GM12878 (cell line): ENCODE measurements around the gene ETV6. TPM values are rescaled to one million over a fixed set of nuclear protein-coding genes. Genes with fewer than 3 reads are reported as not detected.

Experiments used
- BACH1 ChIP-seq: fragments of 450-650 bp; IDR thresholded peaks from 2 replicates; pipeline ENCODE4 v1.6.1; 2017; ENCODE audit warnings: mild to moderate bottlenecking, borderline replicate concordance
- BRCA1 ChIP-seq: IDR thresholded peaks from 2 replicates; pipeline ENCODE4 v1.6.1; 2011; ENCODE audit warnings: low read depth, low read length, improper control_type of control experiment
- CUX1 ChIP-seq: IDR thresholded peaks from 2 replicates; pipeline ENCODE4 v1.6.1; 2012; ENCODE audit warnings: improper control_type of control experiment, low read depth, low read length; ENCODE audit not compliant: insufficient replicate concordance
- E2F4 ChIP-seq: IDR thresholded peaks from 2 replicates; pipeline ENCODE4 v1.6.1; 2012; ENCODE audit warnings: low read depth, low read length, improper control_type of control experiment
- EP300 ChIP-seq, 2 experiments: fragments of 150-350 bp in 1 of 2; IDR thresholded peaks; 2 replicates each; pipeline ENCODE4 v1.6.1; 2011 to 2012; ENCODE audit warnings: low read depth in 2 of 2, low read length in 2 of 2, borderline replicate concordance in 1 of 2, improper control_type of control experiment in 1 of 2, inconsistent platforms in 1 of 2; ENCODE audit not compliant: control insufficient read depth in 1 of 2
- FOS ChIP-seq: IDR thresholded peaks from 3 replicates; pipeline ENCODE4 v1.6.1; 2011; ENCODE audit warnings: borderline replicate concordance; ENCODE audit not compliant: insufficient read length; ENCODE audit errors: extremely low read depth
- FOXM1 ChIP-seq: IDR thresholded peaks from 2 replicates; pipeline ENCODE4 v1.6.1; 2012; ENCODE audit warnings: low read depth, mild to moderate bottlenecking, inconsistent platforms, low read length, moderate library complexity
- KAT2A ChIP-seq: conservative IDR thresholded peaks from 2 replicates; pipeline ENCODE4 v1.6.1; 2011; ENCODE audit warnings: low read depth, low read length; ENCODE audit not compliant: control insufficient read depth
- MXI1 ChIP-seq: fragments of 150-350 bp; IDR thresholded peaks from 2 replicates; pipeline ENCODE4 v1.6.1; 2011; ENCODE audit warnings: low read depth, mild to moderate bottlenecking, inconsistent platforms, low read length, improper control_type of control experiment
- NRF1 ChIP-seq: conservative IDR thresholded peaks from 2 replicates; pipeline ENCODE4 v1.6.1; 2011; ENCODE audit warnings: mild to moderate bottlenecking, low read depth, low read length, improper control_type of control experiment
- PAX5 ChIP-seq: IDR thresholded peaks from 2 replicates; pipeline ENCODE4 v1.6.1; 2011; ENCODE audit warnings: low read depth, low read length, borderline replicate concordance
- REST ChIP-seq: IDR thresholded peaks from 2 replicates; pipeline ENCODE4 v1.6.1; 2012; ENCODE audit warnings: mild to moderate bottlenecking, low read depth, low read length
- RUNX3 ChIP-seq: IDR thresholded peaks from 2 replicates; pipeline ENCODE4 v1.6.1; 2012; ENCODE audit warnings: low read length, inconsistent platforms
- SIX5 ChIP-seq: IDR thresholded peaks from 2 replicates; pipeline ENCODE4 v1.6.1; 2011; ENCODE audit warnings: mild to moderate bottlenecking, low read depth, low read length, moderate library complexity; ENCODE audit not compliant: severe bottlenecking
- SMARCA5 ChIP-seq: fragments of 450-650 bp; IDR thresholded peaks from 2 replicates; pipeline ENCODE4 v1.6.1; 2017; ENCODE audit warnings: mild to moderate bottlenecking
- TCF12 ChIP-seq: IDR thresholded peaks from 2 replicates; pipeline ENCODE4 v1.6.1; 2011; ENCODE audit warnings: low read depth, mild to moderate bottlenecking, low read length
- TCF3 ChIP-seq: IDR thresholded peaks from 2 replicates; pipeline ENCODE4 v1.6.1; 2012; ENCODE audit warnings: low read depth, mild to moderate bottlenecking, low read length, borderline replicate concordance; ENCODE audit not compliant: insufficient read depth
- USF1 ChIP-seq: IDR thresholded peaks from 2 replicates; pipeline ENCODE4 v1.6.1; 2011; ENCODE audit warnings: borderline replicate concordance, low read depth, mild to moderate bottlenecking, moderate library complexity, mixed read lengths, low read length; ENCODE audit not compliant: insufficient read depth; ENCODE audit errors: extremely low read length
- ZNF217 ChIP-seq: fragments of 450-650 bp; IDR thresholded peaks from 2 replicates; pipeline ENCODE4 v1.6.1; 2017; ENCODE audit warnings: antibody characterized with exemption, mild to moderate bottlenecking
- polyA plus RNA-seq, 11 experiments: library from polyadenylated mRNA; depleted of rRNA in 4 of 11; unstranded in 6 of 11; stranded (reverse) in 5 of 11; fragments of >200 nt; fragmentation: Nextera tagmentation in 4 of 11; fragmentation: Illumina TruSeq in 1 of 11; extraction: Ambion mirVana in 4 of 11; extraction: Trizol in 1 of 11; gene quantifications; 1 replicate in 1 of 11; 2 replicates in 10 of 11; pipeline versions ENCODE4 v1.2.1 to v1.2.3, GENCODE V29; 2011 to 2016; ENCODE audit warnings: inconsistent platforms in 2 of 11, missing spikeins in 2 of 11, low read depth in 1 of 11
- total RNA-seq, 4 experiments: library from RNA; depleted of rRNA in 3 of 4; stranded (reverse); fragments of >200 nt in 3 of 4; fragmentation: Illumina TruSeq in 1 of 4; extraction: Trizol in 1 of 4; gene quantifications; 2 replicates each; pipeline versions ENCODE4 v1.2.1 to v1.2.3, GENCODE V29; 2013 to 2021

The ETV6 gene
- total and polyA plus RNA-seq, 10 of the 15 experiments (the other 5 are each of a cell fraction or from before 2014, with no cell fraction given) = 6.6 to 74.8 (median 24.6) TPM

- TF ChIP-seq CUX1 (peak; percentile 93), REST (no peak), NRF1 (no peak), KAT2A (no peak), EP300 (IDR thresholded peaks at IDR 0.05; ENCODE audit: borderline replicate concordance in 1 of 2, control insufficient read depth in 1 of 2, low read depth in 2 of 2, low read length in 2 of 2) (peak; percentile 91 to 95; a peak in 3 of 4 replicates), USF1 (no peak), FOXM1 (no peak), BRCA1 (no peak), MXI1 (peak; percentile 73; the same call in 1 of the 2 replicates), SIX5 (no peak), PAX5 (0 out of 2 replicates have a peak, but pooled peaks have one; percentile 54), E2F4 (no peak), TCF12 (no peak; the same call in 1 of the 2 replicates), RUNX3 (no peak), ZNF217 (no peak), FOS (no peak), BACH1 (peak; percentile 55), TCF3 (0 out of 2 replicates have a peak, but pooled peaks have one; percentile 9), SMARCA5 (no peak; the same call in 1 of the 2 replicates)
Measured at GRCh38 chr12:11762723-11763326, 113.4 kb downstream of the ETV6 start (continued).
